HG03460 (cell line): ENCODE results near the gene BNC1.
"Not testable (repeated sequence)": the region's sequence is repeated elsewhere in the genome, so short reads cannot be mapped to it uniquely, and the experiment has no call there.

ENCODE experiments used
- ATAC-seq: cut with Tn5 transposase; IDR thresholded peaks from one replicate; pipeline ENCODE4 v1.9.1; 2021; ENCODE audit not compliant: unreplicated experiment

The BNC1 gene

GRCh38 chr15:83293201-83293600 is 8.7 kb upstream of the BNC1 start:
- no peak for ATAC-seq

- no peak for ATAC-seq
These were observed 7.9 kb upstream of the BNC1 start for GRCh38 chr15:83292317-83292716.

GRCh38 chr15:83290236-83290635 is 5.8 kb upstream of the BNC1 start:
- no peak for ATAC-seq

- no peak for ATAC-seq
These were observed 4.7 kb upstream of the BNC1 start for GRCh38 chr15:83289160-83289559.

GRCh38 chr15:83288381-83288801 is 3.9 kb upstream of the BNC1 start:
- ATAC-seq: no peak

- ATAC-seq: no peak
These were observed 3.1 kb upstream of the BNC1 start for GRCh38 chr15:83287541-83288027.

GRCh38 chr15:83285979-83286553 is 1.6 kb upstream of the BNC1 start:
- no peak for ATAC-seq

GRCh38 chr15:83285284-83285978 is 967 bp upstream of the BNC1 start:
- no peak for ATAC-seq

GRCh38 chr15:83283813-83284558 is 478 bp downstream of the BNC1 start:
- no peak for ATAC-seq

GRCh38 chr15:83283138-83283812 is 1.2 kb downstream of the BNC1 start:
- ATAC-seq: no peak

- ATAC-seq: no peak
These were observed 1.7 kb downstream of the BNC1 start for GRCh38 chr15:83282776-83283137.

- ATAC-seq: no peak
These were observed 2.3 kb downstream of the BNC1 start for GRCh38 chr15:83282141-83282540.

- no peak for ATAC-seq
These were observed 6.3 kb downstream of the BNC1 start for GRCh38 chr15:83278191-83278590.

- ATAC-seq: no peak
These were observed 7.8 kb downstream of the BNC1 start for GRCh38 chr15:83276661-83277060.

- ATAC-seq: no peak
These were observed 9.1 kb downstream of the BNC1 start for GRCh38 chr15:83275412-83275811.

GRCh38 chr15:83270176-83270575 is 14.3 kb downstream of the BNC1 start:
- no peak for ATAC-seq

GRCh38 chr15:83268147-83268546 is 16.3 kb downstream of the BNC1 start:
- ATAC-seq: no peak

GRCh38 chr15:83262594-83263315 is 21.7 kb downstream of the BNC1 start:
- no peak for ATAC-seq

GRCh38 chr15:83262181-83262580 is 22.3 kb downstream of the BNC1 start:
- not testable (repeated sequence) for ATAC-seq

- ATAC-seq: no peak
These were observed 33.7 kb downstream of the BNC1 start for GRCh38 chr15:83250781-83251180.

GRCh38 chr15:83249030-83249343 is 35.5 kb downstream of the BNC1 start:
- no peak for ATAC-seq
